Measurements from ENCODE around the gene PTPRG. TPM values are rescaled to one million over a fixed set of nuclear protein-coding genes. Genes with fewer than 3 reads are reported as not detected.

PTPRG gene
- total and polyA plus RNA-seq, 2 experiments from 2014 or later: 24.4 to 131 TPM

- TF ChIP-seq, protein P1, sequence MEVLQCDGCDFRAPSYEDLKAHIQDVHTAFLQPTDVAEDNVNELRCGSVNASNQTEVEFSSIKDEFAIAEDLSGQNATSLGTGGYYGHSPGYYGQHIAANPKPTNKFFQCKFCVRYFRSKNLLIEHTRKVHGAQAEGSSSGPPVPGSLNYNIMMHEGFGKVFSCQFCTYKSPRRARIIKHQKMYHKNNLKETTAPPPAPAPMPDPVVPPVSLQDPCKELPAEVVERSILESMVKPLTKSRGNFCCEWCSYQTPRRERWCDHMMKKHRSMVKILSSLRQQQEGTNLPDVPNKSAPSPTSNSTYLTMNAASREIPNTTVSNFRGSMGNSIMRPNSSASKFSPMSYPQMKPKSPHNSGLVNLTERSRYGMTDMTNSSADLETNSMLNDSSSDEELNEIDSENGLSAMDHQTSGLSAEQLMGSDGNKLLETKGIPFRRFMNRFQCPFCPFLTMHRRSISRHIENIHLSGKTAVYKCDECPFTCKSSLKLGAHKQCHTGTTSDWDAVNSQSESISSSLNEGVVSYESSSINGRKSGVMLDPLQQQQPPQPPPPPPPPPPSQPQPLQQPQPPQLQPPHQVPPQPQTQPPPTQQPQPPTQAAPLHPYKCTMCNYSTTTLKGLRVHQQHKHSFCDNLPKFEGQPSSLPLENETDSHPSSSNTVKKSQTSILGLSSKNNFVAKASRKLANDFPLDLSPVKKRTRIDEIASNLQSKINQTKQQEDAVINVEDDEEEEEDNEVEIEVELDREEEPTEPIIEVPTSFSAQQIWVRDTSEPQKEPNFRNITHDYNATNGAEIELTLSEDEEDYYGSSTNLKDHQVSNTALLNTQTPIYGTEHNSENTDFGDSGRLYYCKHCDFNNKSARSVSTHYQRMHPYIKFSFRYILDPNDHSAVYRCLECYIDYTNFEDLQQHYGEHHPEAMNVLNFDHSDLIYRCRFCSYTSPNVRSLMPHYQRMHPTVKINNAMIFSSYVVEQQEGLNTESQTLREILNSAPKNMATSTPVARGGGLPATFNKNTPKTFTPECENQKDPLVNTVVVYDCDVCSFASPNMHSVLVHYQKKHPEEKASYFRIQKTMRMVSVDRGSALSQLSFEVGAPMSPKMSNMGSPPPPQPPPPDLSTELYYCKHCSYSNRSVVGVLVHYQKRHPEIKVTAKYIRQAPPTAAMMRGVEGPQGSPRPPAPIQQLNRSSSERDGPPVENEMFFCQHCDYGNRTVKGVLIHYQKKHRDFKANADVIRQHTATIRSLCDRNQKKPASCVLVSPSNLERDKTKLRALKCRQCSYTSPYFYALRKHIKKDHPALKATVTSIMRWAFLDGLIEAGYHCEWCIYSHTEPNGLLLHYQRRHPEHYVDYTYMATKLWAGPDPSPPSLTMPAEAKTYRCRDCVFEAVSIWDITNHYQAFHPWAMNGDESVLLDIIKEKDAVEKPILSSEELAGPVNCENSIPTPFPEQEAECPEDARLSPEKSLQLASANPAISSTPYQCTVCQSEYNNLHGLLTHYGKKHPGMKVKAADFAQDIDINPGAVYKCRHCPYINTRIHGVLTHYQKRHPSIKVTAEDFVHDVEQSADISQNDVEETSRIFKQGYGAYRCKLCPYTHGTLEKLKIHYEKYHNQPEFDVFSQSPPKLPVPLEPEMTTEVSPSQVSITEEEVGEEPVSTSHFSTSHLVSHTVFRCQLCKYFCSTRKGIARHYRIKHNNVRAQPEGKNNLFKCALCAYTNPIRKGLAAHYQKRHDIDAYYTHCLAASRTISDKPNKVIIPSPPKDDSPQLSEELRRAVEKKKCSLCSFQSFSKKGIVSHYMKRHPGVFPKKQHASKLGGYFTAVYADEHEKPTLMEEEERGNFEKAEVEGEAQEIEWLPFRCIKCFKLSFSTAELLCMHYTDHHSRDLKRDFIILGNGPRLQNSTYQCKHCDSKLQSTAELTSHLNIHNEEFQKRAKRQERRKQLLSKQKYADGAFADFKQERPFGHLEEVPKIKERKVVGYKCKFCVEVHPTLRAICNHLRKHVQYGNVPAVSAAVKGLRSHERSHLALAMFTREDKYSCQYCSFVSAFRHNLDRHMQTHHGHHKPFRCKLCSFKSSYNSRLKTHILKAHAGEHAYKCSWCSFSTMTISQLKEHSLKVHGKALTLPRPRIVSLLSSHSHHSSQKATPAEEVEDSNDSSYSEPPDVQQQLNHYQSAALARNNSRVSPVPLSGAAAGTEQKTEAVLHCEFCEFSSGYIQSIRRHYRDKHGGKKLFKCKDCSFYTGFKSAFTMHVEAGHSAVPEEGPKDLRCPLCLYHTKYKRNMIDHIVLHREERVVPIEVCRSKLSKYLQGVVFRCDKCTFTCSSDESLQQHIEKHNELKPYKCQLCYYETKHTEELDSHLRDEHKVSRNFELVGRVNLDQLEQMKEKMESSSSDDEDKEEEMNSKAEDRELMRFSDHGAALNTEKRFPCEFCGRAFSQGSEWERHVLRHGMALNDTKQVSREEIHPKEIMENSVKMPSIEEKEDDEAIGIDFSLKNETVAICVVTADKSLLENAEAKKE (CRISPR knock-in tag; IDR thresholded peaks at IDR 0.05): no peak
- TF ChIP-seq STAT1 (IDR thresholded peaks at IDR 0.05; ENCODE audit: unreplicated experiment) (no peak), ZNF331 (CRISPR knock-in tag; IDR thresholded peaks at IDR 0.05; ENCODE audit: low read depth) (no peak)
Observed at GRCh38 chr3:62149962-62150361, 588.6 kb downstream of the PTPRG start (continued).

GRCh38 chr3:62151591-62151990 lies 590.2 kb downstream of the PTPRG start:
- TF ChIP-seq, protein P2, sequence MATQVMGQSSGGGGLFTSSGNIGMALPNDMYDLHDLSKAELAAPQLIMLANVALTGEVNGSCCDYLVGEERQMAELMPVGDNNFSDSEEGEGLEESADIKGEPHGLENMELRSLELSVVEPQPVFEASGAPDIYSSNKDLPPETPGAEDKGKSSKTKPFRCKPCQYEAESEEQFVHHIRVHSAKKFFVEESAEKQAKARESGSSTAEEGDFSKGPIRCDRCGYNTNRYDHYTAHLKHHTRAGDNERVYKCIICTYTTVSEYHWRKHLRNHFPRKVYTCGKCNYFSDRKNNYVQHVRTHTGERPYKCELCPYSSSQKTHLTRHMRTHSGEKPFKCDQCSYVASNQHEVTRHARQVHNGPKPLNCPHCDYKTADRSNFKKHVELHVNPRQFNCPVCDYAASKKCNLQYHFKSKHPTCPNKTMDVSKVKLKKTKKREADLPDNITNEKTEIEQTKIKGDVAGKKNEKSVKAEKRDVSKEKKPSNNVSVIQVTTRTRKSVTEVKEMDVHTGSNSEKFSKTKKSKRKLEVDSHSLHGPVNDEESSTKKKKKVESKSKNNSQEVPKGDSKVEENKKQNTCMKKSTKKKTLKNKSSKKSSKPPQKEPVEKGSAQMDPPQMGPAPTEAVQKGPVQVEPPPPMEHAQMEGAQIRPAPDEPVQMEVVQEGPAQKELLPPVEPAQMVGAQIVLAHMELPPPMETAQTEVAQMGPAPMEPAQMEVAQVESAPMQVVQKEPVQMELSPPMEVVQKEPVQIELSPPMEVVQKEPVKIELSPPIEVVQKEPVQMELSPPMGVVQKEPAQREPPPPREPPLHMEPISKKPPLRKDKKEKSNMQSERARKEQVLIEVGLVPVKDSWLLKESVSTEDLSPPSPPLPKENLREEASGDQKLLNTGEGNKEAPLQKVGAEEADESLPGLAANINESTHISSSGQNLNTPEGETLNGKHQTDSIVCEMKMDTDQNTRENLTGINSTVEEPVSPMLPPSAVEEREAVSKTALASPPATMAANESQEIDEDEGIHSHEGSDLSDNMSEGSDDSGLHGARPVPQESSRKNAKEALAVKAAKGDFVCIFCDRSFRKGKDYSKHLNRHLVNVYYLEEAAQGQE (IDR thresholded peaks at IDR 0.05; ENCODE audit: unreplicated experiment): no peak
- ATAC-seq (no peak), DNase-seq (ENCODE audit: low spot score) (no peak)
- Mint-ChIP-seq H3K4me1 (peaks cover 7% of the 10 kb centered on the region; the same call in 2 of the 3 replicates), H3K27me3 (ENCODE audit: insufficient read depth, low read depth, poor library complexity) (peaks cover 8% of the 10 kb centered on the region), H3K4me3 (no peak overlapping the region), H3K36me3 (ENCODE audit: low read depth) (peaks cover 7% of the 10 kb centered on the region; the same call in 1 of the 3 replicates), H3K9me3 (no peaks in the 10 kb centered on the region), H3K27ac (no peak overlapping the region)
- Histone ChIP-seq H4K20me1 (replicated peaks; ENCODE audit: insufficient read depth) (no peaks in the 10 kb centered on the region), H3K27ac (ENCODE audit: low read depth) (no peak overlapping the region), H3F3A (replicated peaks; ENCODE audit: low read depth) (no peaks in the 10 kb centered on the region), H2AFZ (no peak overlapping the region), H3K9me2 (ENCODE audit: insufficient read depth) (no peaks in the 10 kb centered on the region), H3K4me1 (ENCODE audit: insufficient read depth) (no peaks in the 10 kb centered on the region; the same call in 1 of the 2 replicates), H3K27me3 (ENCODE audit: insufficient read depth) (no peaks in the 10 kb centered on the region), H3K79me2 (replicated peaks; ENCODE audit: insufficient read depth) (no peaks in the 10 kb centered on the region), H3K4me2 (no peak overlapping the region), H3K4me3 (no peak overlapping the region), H3K36me3 (ENCODE audit: insufficient read depth) (no peaks in the 10 kb centered on the region)

Data from GM23338 (cell line).